Myocyte (in vitro differentiated cells): ENCODE results near the gene MYL11. TPM values are rescaled to one million over a fixed set of nuclear protein-coding genes. Genes with fewer than 3 reads are reported as not detected.

ENCODE experiments used
- DNase-seq: peaks from one replicate; pipeline ENCODE4 v3.0.0-alpha.2; 2012; ENCODE audit warnings: low read depth
- total RNA-seq: library from RNA; depleted of rRNA; stranded (reverse); fragments of >200 nt; gene quantifications from 2 replicates; pipeline ENCODE4 v1.2.3, GENCODE V29; 2014

The MYL11 gene
- total RNA-seq, 1 donor from 2014 or later: 6,226 TPM

DNA sequence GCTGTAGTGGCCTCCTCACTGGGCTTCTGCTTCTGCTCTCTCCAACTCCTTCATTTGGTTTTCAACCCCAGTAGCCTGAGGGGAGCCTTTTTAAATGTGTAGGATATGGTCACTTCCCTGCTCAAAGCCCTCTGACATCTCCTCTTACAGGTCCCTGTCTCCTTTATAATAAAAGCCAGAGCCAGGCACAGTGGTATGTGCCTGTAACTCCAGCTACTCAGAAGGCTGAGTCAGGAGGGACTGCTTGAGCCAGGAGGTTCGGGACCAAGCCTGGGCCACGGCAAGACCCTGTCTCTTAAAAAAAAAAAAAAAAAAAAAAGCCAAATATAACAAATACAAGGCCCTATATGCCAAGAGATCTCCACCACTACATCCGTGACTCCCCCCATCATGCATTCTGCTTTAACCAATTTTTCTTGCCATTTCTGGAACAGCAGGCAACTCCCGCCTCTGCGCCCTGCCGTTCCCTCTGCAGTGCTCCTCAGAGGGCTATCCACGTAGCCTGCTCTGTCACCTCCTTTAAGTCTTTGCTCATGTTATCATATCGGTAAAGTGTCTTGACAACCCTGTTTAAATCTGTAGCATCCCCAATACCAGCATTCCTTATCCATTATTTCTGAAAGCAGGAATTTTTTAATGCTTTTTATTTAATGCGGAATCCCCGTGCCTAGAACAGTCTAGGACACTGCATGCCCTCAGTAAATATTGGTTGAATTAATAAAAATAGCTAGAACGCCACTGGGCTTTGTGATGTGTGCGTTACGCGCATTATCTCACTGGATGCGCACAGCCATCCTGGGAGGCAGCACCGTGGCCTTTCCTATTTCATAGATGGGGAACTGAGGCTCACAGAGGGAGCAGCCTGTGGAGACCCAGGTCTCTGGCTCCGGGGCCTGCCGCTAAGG lies 42.3 kb downstream of the MYL11 start:
- DNase-seq: no peak

DNA sequence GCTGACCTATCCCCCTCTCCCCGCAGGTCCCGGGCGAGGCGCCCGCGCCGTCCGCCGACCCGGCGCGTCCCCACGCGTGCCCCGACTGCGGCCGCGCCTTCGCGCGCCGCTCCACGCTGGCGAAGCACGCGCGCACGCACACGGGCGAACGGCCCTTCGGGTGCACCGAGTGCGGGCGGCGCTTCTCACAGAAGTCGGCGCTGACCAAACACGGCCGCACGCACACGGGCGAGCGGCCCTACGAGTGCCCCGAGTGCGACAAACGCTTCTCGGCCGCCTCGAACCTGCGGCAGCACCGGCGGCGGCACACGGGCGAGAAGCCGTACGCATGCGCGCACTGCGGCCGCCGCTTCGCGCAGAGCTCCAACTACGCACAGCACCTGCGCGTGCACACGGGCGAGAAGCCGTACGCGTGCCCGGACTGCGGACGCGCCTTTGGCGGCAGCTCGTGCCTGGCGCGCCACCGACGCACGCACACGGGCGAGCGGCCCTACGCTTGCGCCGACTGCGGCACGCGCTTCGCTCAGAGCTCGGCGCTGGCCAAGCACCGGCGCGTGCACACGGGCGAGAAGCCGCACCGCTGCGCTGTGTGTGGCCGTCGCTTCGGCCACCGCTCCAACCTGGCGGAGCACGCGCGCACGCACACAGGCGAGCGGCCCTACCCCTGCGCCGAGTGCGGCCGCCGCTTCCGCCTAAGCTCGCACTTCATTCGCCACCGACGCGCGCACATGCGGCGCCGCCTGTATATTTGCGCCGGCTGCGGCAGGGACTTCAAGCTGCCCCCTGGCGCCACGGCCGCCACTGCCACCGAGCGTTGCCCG lies 43.1 kb downstream of the MYL11 start:
- DNase-seq: peak; percentile 60

DNA sequence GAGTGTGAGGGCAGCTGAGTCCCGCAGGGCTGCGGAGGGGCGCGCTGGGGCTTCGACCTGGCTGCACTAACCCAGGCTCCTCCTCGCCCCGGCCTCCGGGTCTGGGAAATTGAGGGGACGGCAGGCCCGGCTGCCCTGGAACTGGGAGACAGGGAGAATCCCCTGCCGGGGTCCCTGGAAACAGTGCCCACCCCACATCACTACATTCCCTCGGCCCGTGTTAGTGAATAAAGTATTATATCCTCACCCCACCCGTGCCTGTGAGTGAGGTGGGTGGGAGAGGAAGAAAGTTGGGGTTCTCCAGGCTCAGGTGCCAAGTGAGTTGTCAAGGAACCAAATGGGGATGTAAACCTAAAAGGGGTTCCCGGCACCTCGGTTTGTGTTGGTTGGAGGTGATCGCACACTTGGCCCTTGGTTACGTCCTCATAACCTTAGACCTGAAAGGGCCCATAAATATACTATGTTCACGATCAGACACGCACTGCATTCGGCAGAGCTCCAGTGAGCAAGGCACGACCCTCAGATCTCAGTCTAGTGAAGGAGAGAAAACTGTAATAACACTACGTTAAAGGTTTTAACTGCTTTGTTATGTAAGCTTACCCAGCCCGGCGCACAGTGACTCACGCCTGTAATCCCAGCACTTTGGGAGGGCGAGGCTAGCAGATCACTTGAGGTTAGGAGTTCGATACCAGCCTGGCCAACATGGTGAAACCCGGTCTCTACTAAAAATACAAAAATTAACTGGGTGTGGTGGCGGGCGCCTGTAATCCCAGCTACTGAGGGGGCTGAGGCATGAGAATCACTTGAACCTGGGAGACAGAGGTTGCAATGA lies 44.0 kb downstream of the MYL11 start:
- DNase-seq: no peak

DNA sequence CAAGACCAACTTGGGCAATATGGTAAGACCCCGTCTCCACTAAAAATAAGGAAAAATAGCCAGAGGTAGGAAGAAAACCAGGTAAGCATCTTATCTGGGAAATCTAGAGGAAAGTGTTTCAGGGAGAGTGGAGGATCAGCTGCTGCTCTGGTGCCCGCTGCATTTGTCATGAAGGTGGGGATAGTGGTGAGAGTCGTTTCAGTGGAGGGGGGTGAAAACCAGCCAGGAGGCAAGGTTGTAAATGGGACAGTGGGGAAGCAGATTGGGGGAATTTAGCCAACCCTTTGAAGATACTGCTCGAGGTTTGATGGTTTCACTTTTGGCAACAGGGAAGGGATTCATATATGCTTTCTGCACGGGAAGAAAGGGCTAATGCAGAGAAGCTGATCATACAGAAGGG lies 46.4 kb downstream of the MYL11 start:
- no peak for DNase-seq

Other genes with a start within 250 kb of the MYL11 start
- 0.21 and 1.5 TPM in 2 replicates for gene CORO1A, start 191.2 kb upstream of the MYL11 start, total RNA-seq
- gene BOLA2B, start 181.1 kb upstream of the MYL11 start, total RNA-seq: 66.2 and 236 TPM in 2 replicates
- 12.7 and 26.6 TPM in 2 replicates for gene SLX1A, start 180.9 kb upstream of the MYL11 start, total RNA-seq
- gene SULT1A3, start 175.5 kb upstream of the MYL11 start, total RNA-seq: 1.3 and 3.0 TPM in 2 replicates
- 1.7 and 2.4 TPM in 2 replicates for gene NPIPB13, start 126.3 kb upstream of the MYL11 start, total RNA-seq
- 41.1 and 51.1 TPM in 2 replicates for gene CD2BP2, start 19.5 kb upstream of the MYL11 start, total RNA-seq
- gene TBC1D10B, start 4.3 kb upstream of the MYL11 start, total RNA-seq: 40.3 and 50.5 TPM in 2 replicates
- 0.13 TPM in 1 of 2 replicates, not detected in the other for gene SEPTIN1, start 7.8 kb downstream of the MYL11 start, total RNA-seq
- 13.2 and 20.8 TPM in 2 replicates for gene ZNF48, start 20.6 kb downstream of the MYL11 start, total RNA-seq
- gene ZNF771, start 32.8 kb downstream of the MYL11 start, total RNA-seq: 27.7 and 33.6 TPM in 2 replicates
- 8.6 and 12.5 TPM in 2 replicates for gene DCTPP1, start 55.2 kb downstream of the MYL11 start, total RNA-seq
- gene SEPHS2, start 71.1 kb downstream of the MYL11 start, total RNA-seq: 6.8 and 7.8 TPM in 2 replicates
- not detected in 2 replicates for gene ITGAL, start 97.9 kb downstream of the MYL11 start, total RNA-seq
- gene ZNF768, start 151.8 kb downstream of the MYL11 start, total RNA-seq: 38.4 and 56.8 TPM in 2 replicates
- 11.9 and 14.0 TPM in 2 replicates for gene ZNF747, start 160.1 kb downstream of the MYL11 start, total RNA-seq
- gene ZNF764, start 183.6 kb downstream of the MYL11 start, total RNA-seq: 8.4 and 9.0 TPM in 2 replicates
- 7.4 and 8.7 TPM in 2 replicates for gene ZNF688, start 196.9 kb downstream of the MYL11 start, total RNA-seq
- 8.0 and 8.7 TPM in 2 replicates for gene ZNF785, start 210.9 kb downstream of the MYL11 start, total RNA-seq
- 7.8 and 9.2 TPM in 2 replicates for gene ZNF689, start 235.6 kb downstream of the MYL11 start, total RNA-seq